ENCODE data around the gene DENND4A. TPM values are rescaled to one million over a fixed set of nuclear protein-coding genes. Genes with fewer than 3 reads are reported as not detected.

DENND4A gene
- polyA plus RNA-seq, 2 of the 4 experiments (the other 2 are of a cell fraction) = 5.6 to 16.8 TPM

DNA sequence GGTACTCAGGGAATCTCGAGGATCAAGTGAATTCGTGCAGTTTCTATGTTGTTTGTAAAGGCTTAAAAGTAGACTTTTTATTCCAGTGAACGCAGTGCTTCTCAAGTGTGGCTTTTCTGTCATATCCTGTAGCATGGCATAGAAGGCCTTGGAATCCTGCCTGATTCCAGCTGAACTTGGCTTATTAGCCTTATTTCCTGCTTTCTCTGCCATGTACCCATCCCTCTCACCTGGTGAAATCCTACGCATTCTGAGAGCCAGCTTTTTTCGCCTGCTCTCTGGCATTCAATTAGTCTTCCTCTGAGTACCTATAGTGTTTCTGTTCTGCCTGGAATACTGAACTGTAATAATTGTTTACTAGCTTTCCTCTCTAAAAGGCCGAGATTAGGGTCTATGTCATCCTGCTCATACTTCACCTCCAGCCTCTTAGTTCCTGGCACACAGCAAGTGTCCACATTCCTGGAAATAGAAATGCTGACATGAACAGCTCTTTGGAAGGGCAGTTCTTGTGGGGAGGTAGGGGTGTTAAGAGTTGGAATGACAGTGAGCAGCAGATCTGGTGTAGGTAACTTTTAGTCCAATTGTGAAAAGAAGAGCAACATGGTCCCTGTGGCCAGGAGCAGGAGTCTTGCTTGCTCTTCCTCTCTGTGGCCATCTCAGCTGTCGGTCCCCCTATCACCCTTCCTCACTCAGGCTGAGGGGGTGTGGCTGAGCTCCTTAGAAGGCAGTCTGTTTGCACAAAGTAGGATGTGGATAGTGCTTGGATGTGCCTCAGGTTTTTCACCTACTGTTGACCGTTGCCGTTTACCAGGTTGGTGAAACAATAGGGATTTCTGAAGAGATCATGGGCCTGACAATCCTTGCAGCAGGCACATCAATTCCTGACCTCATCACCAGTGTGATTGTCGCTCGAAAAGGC is 140.0 kb downstream of the DENND4A start:
- H3K9me3 ChIP-seq = no peaks in the 10 kb centered on the region
- no peak overlapping the region for H3K27ac ChIP-seq
- no peak overlapping the region for H3K4me2 ChIP-seq
- DNase-seq (ENCODE audit: low read depth in 1 of 2, low spot score in 1 of 2) (no peak), ATAC-seq (0 out of 6 replicates have a peak, but pooled peaks of 1 of the 2 experiments have one; percentile 26), FAIRE-seq (no peak)
- H3K4me1 ChIP-seq = 0 out of 3 replicates have a peak, but pooled peaks cover 3% of the 10 kb centered on the region
- ChIA-PET POLR2A (no interaction called here), CTCF (interaction anchor here (0.9 to 21.1 kb wide), 3 partner anchors 10 to 181 kb away, joined by 3 to 229 read pairs (median 4); no protein-coding TSS in a partner anchor)
- TF ChIP-seq HDAC2 (IDR thresholded peaks at IDR 0.05) (no peak), JUNB (IDR thresholded peaks at IDR 0.05) (no peak)
- H3K4me3 ChIP-seq = no peak overlapping the region
- WGBS (ENCODE audit: missing lambda C conversion rate) = 87% methylated on average over 11 of the region's 11 CpGs

GRCh38 chr15:65651042-65651322 is 141.1 kb downstream of the DENND4A start:
- Histone ChIP-seq H3K9me3 (no peaks in the 10 kb centered on the region), H3K4me2 (no peak overlapping the region), H3K4me1 (0 out of 3 replicates have a peak, but pooled peaks cover 3% of the 10 kb centered on the region), H3K27ac (no peak overlapping the region), H3K4me3 (no peak overlapping the region)
- FAIRE-seq = no peak
- ChIA-PET POLR2A (no interaction called here), CTCF (interaction anchor here (0.9 to 21.1 kb wide), 2 partner anchors 9 to 182 kb away, joined by 3 to 229 read pairs; no protein-coding TSS in a partner anchor)
- peak in 1 of 2 experiments; percentile 19; a peak in 1 of 6 replicates for ATAC-seq
- 100% methylated on average over 1 of the region's 1 CpG for WGBS (ENCODE audit: missing lambda C conversion rate)
- DNase-seq (ENCODE audit: low read depth in 1 of 2, low spot score in 1 of 2) = no peak
- TF ChIP-seq MAZ (IDR thresholded peaks at IDR 0.05; ENCODE audit: borderline replicate concordance, low read depth, low read length) = no peak
- no peak for TF ChIP-seq KDM5A (IDR thresholded peaks at IDR 0.05)
- no peak for TF ChIP-seq EHF (CRISPR knock-in tag; IDR thresholded peaks at IDR 0.05)
- TF ChIP-seq CHD2 (IDR thresholded peaks at IDR 0.05; ENCODE audit: low read length, partially characterized antibody) = no peak
- no peak for TF ChIP-seq SREBF2 (IDR thresholded peaks at IDR 0.05)
- TF ChIP-seq ZNF302 (CRISPR knock-in tag; IDR thresholded peaks at IDR 0.05) = no peak
- no peak for TF ChIP-seq CEBPB (IDR thresholded peaks at IDR 0.05)
- TF ChIP-seq, protein P1, sequence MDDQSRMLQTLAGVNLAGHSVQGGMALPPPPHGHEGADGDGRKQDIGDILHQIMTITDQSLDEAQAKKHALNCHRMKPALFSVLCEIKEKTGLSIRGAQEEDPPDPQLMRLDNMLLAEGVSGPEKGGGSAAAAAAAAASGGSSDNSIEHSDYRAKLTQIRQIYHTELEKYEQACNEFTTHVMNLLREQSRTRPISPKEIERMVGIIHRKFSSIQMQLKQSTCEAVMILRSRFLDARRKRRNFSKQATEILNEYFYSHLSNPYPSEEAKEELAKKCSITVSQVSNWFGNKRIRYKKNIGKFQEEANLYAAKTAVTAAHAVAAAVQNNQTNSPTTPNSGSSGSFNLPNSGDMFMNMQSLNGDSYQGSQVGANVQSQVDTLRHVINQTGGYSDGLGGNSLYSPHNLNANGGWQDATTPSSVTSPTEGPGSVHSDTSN (IDR thresholded peaks at IDR 0.05) = no peak
- TF ChIP-seq ESRRA (IDR thresholded peaks at IDR 0.05; ENCODE audit: borderline replicate concordance, low read length) = no peak
- TF ChIP-seq MAFK (IDR thresholded peaks at IDR 0.05; ENCODE audit: partially characterized antibody) = no peak
- no peak for TF ChIP-seq RAD21 (conservative IDR thresholded peaks at IDR 0.05 in 1 of 2, IDR thresholded peaks at IDR 0.05 in 1 of 2)
- no peak for TF ChIP-seq KDM1A (IDR thresholded peaks at IDR 0.05; ENCODE audit: low read depth)
- no peak for TF ChIP-seq PHF8 (IDR thresholded peaks at IDR 0.05; ENCODE audit: borderline replicate concordance, low read depth)
- no peak for TF ChIP-seq FOXS1 (CRISPR knock-in tag; IDR thresholded peaks at IDR 0.05)
- TF ChIP-seq NR3C1 (IDR thresholded peaks at IDR 0.05) = no peak
- TF ChIP-seq EP300 (IDR thresholded peaks at IDR 0.05) = no peak
- TF ChIP-seq, protein P2, sequence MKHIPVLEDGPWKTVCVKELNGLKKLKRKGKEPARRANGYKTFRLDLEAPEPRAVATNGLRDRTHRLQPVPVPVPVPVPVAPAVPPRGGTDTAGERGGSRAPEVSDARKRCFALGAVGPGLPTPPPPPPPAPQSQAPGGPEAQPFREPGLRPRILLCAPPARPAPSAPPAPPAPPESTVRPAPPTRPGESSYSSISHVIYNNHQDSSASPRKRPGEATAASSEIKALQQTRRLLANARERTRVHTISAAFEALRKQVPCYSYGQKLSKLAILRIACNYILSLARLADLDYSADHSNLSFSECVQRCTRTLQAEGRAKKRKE (CRISPR knock-in tag; IDR thresholded peaks at IDR 0.05; ENCODE audit: low read depth) = no peak
- no peak for TF ChIP-seq RNF2 (IDR thresholded peaks at IDR 0.05; ENCODE audit: borderline replicate concordance, low read depth)

GRCh38 chr15:65650312-65651041 is 141.6 kb downstream of the DENND4A start:
- ATAC-seq (peak; percentile 7 to 26; a peak in 2 of 6 replicates), DNase-seq (ENCODE audit: low read depth in 1 of 2, low spot score in 1 of 2) (no peak), FAIRE-seq (no peak)
- Histone ChIP-seq H3K4me2 (no peak overlapping the region), H3K27ac (no peak overlapping the region), H3K9me3 (no peaks in the 10 kb centered on the region), H3K4me3 (no peak overlapping the region), H3K4me1 (0 out of 3 replicates have a peak, but pooled peaks cover 3% of the 10 kb centered on the region)
- 85% methylated on average over 12 of the region's 12 CpGs for WGBS (ENCODE audit: missing lambda C conversion rate)
- ChIA-PET POLR2A (no interaction called here), CTCF (interaction anchor here (1.1 to 21.1 kb wide), 4 partner anchors 8 to 330 kb away, joined by 3 to 229 read pairs (median 4); no protein-coding TSS in a partner anchor)
- TF ChIP-seq ZNF302 (CRISPR knock-in tag; IDR thresholded peaks at IDR 0.05) (no peak), KDM1A (IDR thresholded peaks at IDR 0.05; ENCODE audit: low read depth) (no peak), MAZ (IDR thresholded peaks at IDR 0.05; ENCODE audit: borderline replicate concordance, low read depth, low read length) (no peak), E2F6 (IDR thresholded peaks at IDR 0.05; ENCODE audit: borderline replicate concordance, low read depth) (no peak), JUNB (IDR thresholded peaks at IDR 0.05) (no peak), MAX (IDR thresholded peaks at IDR 0.05) (no peak), REST (IDR thresholded peaks at IDR 0.05) (no peak)
- TF ChIP-seq, protein P1 (IDR thresholded peaks at IDR 0.05) = no peak
